Pulmonary artery endothelial cell (primary cell): ENCODE results near the gene SFXN1. TPM values are rescaled to one million over a fixed set of nuclear protein-coding genes. Genes with fewer than 3 reads are reported as not detected.
"Not testable (repeated sequence)": the region's sequence is repeated elsewhere in the genome, so short reads cannot be mapped to it uniquely, and the experiment has no call there.

Experiments used
- DNase-seq: peaks from one replicate; pipeline ENCODE4 v3.0.0-alpha.2; 2011; ENCODE audit warnings: low read depth, low spot score
- total RNA-seq: library from RNA; depleted of rRNA; stranded (reverse); fragments of >200 nt; gene quantifications from 2 replicates; pipeline ENCODE4 v1.2.3, GENCODE V29; 2014

Gene SFXN1, protein sequence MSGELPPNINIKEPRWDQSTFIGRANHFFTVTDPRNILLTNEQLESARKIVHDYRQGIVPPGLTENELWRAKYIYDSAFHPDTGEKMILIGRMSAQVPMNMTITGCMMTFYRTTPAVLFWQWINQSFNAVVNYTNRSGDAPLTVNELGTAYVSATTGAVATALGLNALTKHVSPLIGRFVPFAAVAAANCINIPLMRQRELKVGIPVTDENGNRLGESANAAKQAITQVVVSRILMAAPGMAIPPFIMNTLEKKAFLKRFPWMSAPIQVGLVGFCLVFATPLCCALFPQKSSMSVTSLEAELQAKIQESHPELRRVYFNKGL
- 139 and 200 TPM in 2 replicates for total RNA-seq

- no peak for DNase-seq
Measured at GRCh38 chr5:175478384-175479124, at the start of gene SFXN1. Gene SFXN1 (plus strand): TSS chr5:175478560. CDS start chr5:175492104, 13,544 bp downstream.

- DNase-seq = no peak
Measured at GRCh38 chr5:175434800-175435199, 43.6 kb upstream of the SFXN1 start.

- no peak for DNase-seq
Measured at GRCh38 chr5:175436359-175436758, 42.0 kb upstream of the SFXN1 start.

DNA sequence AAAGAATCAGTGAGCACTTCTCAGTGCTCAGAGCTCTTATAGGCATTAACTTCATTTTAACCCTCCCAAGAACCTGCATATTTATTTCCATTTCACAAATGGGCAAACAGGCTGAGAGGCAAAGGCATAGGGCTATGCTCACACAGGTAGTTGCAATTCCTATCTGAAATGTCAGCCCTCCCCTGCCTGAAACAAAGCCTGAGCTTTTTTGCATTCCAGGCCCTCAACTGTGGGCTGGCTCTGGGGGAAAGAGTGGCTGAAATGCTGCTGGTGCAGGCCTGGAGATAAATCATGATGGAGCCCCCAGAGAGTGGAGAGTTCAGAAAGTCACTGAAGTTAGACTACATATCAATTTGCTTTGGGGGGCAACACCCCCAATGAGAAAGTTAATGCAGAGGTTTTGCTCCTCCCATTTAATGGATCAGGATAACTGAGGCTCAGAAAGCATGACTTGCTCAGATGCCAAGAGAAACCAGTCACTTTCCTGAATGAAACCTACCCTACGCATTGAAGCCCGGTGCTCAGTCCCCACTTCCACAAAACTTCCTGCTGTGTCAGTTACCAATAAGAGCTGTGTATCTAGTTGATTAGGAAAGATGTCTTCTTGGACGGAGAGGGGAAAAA, 40.0 kb upstream of the SFXN1 start:
- no peak for DNase-seq

- no peak for DNase-seq
Measured at GRCh38 chr5:175443514-175444059, 34.8 kb upstream of the SFXN1 start.

DNA sequence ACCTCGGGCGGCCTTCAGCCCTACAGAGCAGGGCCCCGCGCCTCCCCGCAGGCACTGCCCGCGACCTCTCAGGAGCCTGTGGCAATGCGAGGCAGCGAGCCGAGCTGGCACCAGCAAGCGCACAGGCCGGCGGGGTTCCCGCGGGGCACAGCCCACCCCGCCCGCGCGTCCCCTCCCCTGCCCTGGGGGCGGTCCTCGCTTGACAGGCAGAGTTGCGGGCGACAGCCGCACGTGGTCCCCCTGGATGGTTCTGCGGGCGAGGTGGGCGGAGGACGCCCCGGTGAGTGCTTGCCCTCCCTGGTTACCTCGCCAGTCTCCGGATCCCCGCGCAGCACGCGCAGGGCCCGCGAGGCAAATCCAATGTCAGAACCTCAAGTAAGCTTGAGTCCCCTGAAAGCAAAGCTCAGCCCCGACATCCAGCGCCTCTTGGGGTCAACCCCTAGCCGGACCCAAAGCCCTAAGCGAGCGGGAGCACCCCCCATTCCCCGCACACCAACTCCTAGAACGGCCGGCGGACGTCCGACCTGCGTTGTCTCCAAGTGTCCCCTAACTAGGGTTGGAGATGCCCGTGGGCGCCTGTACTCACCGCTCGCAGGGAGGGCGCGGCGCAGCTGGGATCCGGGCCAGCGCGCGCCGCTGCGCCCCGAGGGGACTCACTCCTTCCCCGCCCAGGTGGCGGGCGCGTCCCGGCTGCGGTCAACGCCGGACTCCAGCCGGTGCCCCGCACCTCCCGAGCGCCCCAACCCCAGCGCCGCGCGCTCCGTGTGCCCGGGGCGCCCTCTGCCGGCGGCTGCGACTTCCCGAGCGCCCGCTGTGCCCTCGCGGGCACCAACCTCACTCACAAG, 34.1 kb upstream of the SFXN1 start, which contains the start of gene DRD1:
Gene DRD1 (minus strand): TSS at position 123 of the 845 bp plus-strand sequence. CDS start 1,083 bp downstream, outside the sequence.
- DNase-seq = no peak

- DNase-seq = no peak
Measured at GRCh38 chr5:175444905-175445456, 33.4 kb upstream of the SFXN1 start.

DNA sequence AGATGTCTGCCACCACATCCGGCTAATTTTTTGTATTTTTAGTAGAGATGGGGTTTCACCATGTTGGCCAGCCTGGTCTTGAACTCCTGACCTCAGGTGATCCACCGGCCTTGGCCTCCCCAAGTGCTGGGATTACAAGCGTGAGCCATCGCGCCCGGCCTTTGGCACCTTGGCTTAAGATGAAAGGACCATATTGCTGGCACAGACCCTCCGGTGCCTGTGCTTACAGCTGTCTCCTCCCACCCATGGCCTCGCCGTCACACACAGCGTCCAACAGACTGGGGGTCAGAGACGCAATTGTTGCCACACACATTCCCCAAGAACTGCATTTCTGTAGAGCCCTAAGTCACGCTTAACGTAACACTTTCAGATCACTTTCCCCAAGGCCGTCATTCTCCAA, 32.0 kb upstream of the SFXN1 start:
- DNase-seq = not testable (repeated sequence)

GRCh38 chr5:175447571-175447970, 30.8 kb upstream of the SFXN1 start:
- no peak for DNase-seq

- DNase-seq = no peak
Measured at GRCh38 chr5:175448276-175448675, 30.1 kb upstream of the SFXN1 start.

- DNase-seq = no peak
Measured at GRCh38 chr5:175452166-175452565, 26.2 kb upstream of the SFXN1 start.

- DNase-seq = not testable (repeated sequence)
Measured at GRCh38 chr5:175454338-175454737, 24.0 kb upstream of the SFXN1 start.

GRCh38 chr5:175456105-175456742, 22.1 kb upstream of the SFXN1 start:
- DNase-seq = no peak

DNA sequence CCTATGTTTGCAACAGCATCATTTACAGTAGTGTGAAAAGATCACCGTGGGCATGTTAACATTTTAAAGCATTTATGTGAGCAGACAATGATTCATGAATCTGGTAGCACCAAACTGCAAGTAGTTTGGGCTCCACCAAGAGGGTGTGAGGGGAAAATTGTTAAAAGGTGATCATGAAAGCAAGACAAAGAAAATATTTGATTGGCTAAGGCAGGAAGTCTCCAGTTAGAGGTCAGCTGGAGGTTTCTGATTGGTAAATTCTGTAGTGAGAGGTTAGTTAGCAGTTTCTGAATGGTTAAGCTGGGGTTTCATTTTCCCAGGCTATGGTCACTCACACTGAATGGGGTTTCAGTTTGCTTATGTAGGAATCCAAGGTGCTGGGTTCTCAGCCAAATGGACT, 20.9 kb upstream of the SFXN1 start:
- DNase-seq = no peak

DNA sequence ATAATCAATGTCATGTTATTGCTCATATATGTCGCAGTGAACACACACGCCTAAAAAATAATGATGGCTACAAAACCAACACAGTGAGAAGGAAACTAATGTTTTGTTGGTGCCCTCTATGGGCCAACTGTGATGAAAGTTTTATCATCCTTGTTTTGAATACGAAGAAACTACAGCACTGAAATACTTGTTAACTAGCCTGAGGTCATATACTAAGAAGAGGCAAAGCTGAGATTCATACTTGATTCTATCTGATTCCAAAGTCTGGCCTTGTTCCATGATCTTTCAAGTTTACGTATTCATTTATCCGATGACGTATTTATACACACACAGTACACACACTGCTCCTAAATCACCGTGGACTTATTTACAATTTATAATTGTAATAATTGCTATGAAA, 18.2 kb upstream of the SFXN1 start:
- DNase-seq = no peak

DNA sequence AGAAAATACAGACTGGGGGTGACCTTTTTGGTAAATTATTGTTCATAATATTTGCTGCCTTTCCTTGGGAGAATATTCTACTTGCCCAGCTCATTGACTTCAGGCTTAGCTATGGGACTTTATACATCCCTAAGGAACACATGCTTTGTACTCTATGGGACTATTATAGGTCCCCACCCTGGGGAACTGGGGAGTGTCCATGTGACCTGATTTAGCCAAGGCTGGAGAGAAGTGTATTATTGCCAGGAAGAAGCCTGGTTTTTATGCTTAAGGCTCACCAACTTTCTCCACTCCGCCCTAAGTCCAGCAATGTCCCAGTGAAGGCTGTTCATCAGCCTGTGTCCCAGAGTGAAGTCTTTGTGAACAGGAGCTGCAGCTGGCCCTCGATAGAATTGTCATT, 17.8 kb upstream of the SFXN1 start:
- DNase-seq = no peak

GRCh38 chr5:175461370-175461769, 17.0 kb upstream of the SFXN1 start:
- no peak for DNase-seq

DNA sequence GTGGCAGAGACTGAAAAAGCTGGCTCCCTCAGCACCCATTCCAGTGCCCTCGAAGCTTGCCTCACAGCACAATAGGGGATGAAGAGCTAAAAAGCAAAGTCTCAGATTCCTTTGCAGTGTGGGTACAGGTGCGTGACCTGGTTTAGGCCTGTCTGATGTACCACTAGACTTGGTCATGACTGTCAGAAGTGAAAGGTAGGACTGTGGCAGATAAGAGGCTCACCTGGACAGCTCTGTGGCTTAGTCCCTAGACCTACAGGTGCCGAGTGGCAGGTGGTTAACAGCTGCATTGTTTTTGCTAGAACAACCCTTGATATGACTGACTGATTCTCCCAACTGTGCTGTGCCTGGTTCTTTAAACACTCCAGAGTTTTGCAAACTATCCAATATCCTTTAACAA, 14.7 kb upstream of the SFXN1 start:
- no peak for DNase-seq

DNA sequence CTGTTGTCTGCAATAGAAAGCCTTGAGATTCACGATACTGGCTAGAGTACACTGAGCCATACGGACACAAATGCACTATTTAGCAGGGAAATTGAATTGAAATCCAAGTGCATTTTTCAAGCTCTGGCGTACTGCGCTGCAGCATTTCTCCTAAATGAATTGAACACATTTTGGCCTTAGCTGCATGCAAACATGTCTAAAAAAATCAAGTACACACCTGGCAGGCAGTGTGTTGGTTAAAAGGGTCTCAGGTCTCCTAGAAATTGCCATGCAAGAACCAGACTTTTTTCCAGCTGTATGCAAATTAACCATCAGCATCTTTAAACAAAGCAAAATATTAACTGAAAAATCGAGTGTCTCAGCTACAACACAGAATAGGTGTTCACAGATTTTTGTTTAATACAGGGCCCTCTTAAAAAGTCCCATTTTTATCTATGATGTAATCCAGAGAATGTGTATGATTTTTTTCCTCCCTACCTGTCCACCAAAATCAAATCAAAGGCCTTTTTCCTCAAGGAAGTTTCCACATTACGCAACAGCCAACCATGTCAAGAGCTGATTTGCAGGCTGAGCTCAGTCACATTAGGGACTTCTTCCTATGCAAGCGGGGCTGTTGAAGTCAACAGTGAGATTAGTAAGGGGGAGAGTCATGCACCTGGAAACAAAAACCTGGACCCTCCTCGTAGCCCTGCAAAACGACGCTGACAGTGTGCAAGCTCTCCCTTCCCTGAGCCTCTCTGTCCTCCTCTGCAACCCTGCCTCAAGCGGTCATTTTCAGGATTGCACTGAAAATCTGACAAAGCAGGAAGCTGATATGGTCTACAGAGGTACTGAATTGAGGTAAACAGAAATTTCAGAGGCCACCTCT, 14.1 kb upstream of the SFXN1 start:
- no peak for DNase-seq

DNA sequence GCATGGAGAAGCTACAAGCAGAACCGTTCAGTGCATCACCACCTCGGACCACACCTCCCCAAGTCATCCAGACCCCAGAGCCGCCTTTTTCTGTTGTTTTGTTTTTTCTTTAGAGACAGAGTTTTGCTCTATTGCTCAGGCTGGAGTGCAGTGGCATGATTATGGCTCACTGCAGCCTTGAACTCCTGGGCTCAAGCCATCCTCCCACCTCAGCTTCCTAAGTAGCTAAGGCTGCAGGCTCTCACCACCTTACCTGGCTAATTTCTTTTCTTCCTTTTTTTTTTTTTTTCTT, 13.5 kb upstream of the SFXN1 start:
- DNase-seq = no peak
